Liver (tissue), 3 donors: ENCODE results near the gene RBBP7.

Experiments used
- ATF3 ChIP-seq: IDR thresholded peaks from 2 replicates; pipeline ENCODE4 v1.6.1; 2016; ENCODE audit warnings: antibody characterized with exemption
- CTCF ChIP-seq: fragments of 150-350 bp; IDR thresholded peaks from 2 replicates; pipeline ENCODE4 v1.5.1; 2017; ENCODE audit warnings: improper control_type of control experiment, low read depth, low read length; ENCODE audit not compliant: missing input control
- FOXA1 ChIP-seq: IDR thresholded peaks from 2 replicates; pipeline ENCODE4 v1.6.1; 2016; ENCODE audit warnings: antibody characterized with exemption
- TAF1 ChIP-seq: conservative IDR thresholded peaks from 2 replicates; pipeline ENCODE4 v1.6.1; 2016; ENCODE audit warnings: antibody characterized with exemption, mild to moderate bottlenecking
- YY1 ChIP-seq: IDR thresholded peaks from 2 replicates; pipeline ENCODE4 v1.6.1; 2016; ENCODE audit warnings: antibody characterized with exemption, mild to moderate bottlenecking
- donor health status: healthy.
- donor health status: healthy.

- TF ChIP-seq CTCF, result no peak
- TF ChIP-seq FOXA1, result no peak
- no peak for TF ChIP-seq TAF1
- no peak for TF ChIP-seq ATF3
- no peak for TF ChIP-seq YY1
Observed at GRCh38 chrX:16869393-16870094, 618 bp downstream of the RBBP7 start.
